Dedifferentiated amniotic fluid mesenchymal stem cell (primary cell): ENCODE results near the gene CAPG.
"Not testable (repeated sequence)": the region's sequence is repeated elsewhere in the genome, so short reads cannot be mapped to it uniquely, and the experiment has no call there.

ENCODE experiments used
- DNase-seq: peaks from one replicate; pipeline ENCODE4 v3.0.0-alpha.2; 2016; ENCODE audit errors: extremely low spot score

The CAPG gene

DNA sequence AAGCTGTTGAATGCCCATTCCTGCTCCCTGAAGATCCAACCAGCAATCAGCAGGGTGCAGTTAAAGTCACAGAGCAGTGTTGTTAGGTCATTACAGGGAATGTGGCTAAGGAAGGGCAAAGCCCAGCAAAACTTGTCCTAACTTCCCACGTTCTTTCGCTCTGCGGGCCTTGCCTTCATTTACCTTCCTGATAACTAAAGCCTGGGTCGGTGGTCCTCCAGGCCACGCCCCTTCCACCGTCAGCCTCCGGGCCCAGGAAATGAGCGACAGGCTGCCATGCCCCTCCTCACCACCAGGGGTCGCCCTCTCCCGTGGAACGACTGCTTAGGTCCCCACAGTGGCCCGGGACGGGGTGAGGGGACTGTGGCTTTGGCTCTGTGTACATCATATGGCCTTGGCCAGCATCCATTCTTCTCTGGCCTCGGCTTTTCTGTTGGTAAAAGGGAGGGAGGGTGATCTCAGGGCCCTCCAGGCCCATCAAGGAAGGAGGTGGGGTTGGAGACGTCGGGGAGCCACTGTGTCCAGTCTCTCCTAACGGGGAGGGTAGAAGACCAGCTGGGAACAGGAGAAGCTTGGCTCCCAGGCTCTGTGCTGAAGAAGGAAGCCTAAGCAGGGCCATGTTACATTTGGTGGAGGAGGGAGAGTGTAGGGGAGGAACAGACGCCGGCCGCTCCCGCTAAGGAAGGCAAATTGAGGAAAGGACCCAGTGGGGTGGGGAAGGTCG, 10.5 kb upstream of the CAPG start:
- DNase-seq: peak; percentile 41

DNA sequence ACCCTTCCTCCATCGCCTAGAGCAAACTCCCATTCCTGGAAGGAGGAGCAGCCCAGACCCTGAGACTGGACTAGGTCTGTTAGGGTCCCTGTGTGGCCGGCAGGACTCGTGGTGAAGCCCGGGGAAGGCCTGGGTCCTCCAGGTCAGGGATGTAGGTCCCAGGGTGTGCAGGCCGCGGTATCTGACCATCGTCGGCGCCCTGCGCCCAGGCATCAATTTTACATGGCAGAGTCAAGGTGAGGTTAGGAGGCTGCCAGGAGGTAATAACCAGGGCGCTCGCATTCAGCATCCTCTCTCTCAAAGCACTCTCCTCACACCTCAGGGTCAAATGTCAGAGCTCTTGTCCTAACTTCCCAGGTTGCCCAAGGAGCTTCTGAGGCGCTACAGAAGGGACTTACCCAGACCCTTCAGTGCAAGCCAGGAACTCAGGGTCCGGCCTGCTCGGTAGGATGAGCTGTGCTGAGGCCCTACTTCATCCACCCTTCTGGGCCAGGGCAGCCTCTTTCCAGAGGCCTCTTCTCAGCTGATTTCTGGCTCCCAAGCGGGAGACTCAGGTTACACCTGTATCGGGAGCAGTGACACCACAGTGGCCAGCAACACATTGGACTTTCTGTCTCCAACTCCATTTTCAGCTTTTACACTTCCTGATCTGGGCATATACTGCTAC, 9.0 kb upstream of the CAPG start:
- DNase-seq: no peak

DNA sequence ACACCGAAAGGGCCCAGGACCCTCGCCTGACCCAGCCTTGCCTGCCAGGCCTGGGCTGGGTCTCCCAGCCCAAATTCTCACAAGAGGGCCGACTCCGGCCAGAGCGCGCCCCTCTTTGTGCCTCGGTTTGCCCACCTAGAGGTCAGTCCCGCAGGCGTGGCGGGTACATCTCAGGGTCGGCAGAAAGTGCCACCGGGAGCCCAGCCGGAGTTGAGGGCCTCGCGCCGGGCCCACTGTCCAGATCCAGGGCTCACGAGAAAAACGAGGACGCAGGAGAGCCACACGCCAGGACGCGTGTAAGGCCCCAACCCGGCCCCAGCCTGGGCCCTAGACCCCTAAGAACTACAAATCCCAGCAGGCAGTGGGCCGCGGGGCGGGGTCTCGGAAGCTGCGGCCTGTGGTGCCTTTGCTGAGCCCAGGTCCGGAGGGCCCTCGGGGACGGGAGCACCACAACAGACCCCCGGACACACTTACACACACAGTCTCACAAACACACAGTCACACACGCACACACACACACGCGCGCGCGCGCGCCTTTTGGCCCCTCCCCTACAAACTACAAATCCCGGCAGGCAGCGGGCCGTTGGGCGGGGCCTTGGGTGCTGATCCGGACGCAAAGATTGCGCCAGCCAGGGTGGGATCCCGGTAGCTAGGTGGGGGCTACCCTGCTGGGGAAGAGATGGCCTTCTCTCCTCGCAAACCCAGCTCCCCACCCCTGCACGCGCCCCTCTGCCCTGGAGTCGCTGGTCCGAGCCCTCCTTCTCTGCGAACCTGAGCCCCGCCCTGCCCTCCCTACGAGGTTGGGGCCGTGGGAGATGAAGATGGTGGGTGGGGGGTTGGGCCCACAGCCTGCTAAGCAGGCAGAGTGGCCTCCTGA, 8.2 kb upstream of the CAPG start, which contains the start of gene SH2D6:
Gene SH2D6, plus strand, starts transcription at position 583 of the 877 bp plus-strand sequence. CDS start 10,752 bp downstream, outside the sequence.
- peak; percentile 71 for DNase-seq

DNA sequence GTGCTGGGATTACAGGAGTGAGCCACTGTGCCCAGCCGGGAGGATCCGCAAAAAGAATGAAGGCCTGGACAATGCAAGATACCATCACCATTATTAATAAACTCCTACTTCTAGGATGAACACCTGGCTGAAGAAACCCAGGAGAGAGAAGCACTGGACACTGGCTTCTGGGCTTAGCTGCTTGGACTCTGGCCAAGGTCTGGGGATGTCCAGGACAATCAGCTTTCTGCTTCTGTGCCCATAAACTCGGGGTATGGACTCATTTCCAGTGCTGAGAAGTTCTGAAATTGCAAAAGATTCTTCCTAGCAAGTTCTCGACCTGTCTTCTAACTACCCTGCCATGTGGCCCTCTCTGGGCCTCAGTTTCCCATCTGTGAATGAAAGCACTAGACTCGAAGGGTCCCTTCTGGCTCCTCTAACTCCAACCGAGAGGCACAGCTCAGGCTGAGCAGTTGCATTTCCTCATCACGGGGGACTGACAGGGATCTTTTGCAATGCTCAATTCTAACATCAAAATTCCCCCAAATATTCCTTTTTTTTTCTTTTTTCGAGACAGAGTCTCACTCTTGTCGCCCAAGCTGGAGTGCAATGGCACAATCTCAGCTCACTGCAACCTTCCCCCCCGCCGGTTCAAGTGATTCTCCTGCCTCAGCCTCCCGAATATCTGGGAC, 5.9 kb upstream of the CAPG start:
- no peak for DNase-seq

DNA sequence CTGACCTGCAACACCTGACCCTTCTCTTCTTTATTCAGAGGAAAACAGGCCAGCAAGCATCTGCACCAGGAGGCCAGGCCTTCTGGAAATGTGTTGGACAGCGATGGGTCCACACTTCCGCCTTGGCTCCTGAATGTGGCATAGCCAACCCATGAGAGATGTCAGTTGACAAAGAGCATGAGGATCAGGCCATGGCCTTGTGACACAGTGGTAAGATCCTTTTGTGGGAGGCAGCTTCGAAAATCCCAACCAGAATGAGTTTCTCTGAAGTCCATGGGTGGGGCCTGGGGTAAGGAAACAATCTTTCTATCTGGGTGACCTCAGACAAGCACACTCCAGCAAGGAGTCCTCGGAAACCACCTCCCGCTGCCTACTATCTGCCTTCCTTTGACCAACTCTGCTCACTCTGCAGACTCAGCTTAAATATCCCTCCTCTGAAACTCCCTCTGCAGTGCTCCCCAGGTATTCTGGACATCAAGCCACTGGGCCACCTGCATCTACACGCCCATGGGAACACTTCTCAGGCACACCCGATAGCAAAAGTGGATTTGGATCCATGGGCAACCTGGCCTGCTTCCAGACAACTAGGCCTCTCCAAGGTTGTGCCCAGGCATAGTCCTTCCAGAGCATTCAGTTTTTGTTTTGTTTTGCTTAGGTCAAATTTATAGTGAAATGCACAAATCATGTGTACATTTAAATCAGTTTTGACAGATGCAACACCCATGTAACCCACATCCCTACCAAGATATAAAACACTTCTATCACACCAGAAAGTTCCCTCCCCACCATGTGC, 4.8 kb upstream of the CAPG start:
- DNase-seq: no peak

DNA sequence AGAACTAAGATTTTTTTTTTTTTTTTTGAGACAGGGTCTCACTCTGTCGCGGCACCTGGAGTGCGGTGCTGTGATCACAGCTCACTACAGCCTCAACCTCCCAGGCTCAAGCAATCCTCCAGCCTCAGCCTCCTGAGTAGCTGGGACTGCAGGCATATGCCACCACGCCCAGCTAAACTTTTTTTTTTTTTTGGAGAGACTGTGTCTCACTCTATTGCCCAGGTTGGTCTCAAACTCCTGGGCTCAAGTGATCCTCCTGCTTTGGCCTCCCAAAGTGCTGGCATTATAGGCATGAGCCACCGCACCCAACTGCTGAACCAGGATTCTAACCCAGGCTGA, 4.2 kb upstream of the CAPG start:
- not testable (repeated sequence) for DNase-seq

DNA sequence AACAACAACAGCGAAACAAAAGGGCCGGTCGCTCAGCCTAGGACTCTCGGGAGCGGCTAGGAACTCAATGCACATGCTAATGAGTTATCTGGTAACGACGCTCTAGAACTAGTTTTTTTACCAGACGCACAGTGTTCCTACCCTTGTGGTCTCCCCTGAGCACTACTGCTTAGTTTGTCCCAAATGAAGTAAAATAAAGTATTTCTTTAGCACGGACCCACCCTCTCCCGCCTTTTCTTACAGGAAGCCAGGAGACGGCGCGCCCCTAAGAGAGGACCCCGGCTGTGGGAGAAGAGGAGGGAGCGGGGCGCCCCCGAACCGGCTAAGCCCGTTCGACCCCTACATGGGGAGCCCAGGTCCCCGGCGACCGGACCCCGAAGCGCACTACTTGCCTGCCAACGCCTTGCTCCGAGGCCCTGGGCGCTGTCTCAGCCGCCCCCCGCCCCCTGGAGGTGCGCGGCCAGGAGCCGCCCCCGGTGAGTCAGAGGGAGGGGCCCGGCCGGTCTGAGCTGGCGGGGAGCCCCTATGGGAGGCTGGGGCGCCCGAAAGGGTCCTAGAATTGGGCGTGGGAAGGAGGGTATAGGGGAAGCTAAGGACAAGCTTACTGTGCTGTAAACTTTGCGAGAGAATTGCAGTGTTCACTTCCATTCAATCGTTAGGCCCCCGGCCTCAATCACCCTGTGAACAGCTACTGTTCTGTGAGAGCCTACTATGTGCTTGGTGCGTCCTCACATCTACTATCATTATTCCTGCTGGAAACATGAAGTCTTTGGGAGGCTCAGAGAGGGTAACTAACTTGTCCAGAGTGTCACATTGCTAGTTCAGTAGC, 3.6 kb upstream of the CAPG start:
- DNase-seq: peak; percentile 48

DNA sequence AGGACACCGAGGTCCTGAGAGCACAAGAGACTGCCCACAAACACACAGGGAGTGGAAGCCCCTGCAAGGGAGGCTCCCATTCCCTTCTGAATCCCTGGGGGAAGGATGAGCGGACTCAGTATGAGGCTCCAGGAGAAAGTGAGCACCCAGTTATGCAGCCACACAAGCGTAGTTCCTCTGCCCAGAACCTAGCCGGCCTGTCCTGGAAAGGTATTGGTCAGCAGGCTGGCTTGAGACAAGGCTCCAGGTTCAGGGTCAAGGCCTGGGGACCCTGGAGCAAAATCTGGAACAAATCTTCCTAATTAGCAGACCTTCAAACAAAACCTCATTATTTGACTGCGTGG, 1.2 kb upstream of the CAPG start:
- DNase-seq: no peak

DNA sequence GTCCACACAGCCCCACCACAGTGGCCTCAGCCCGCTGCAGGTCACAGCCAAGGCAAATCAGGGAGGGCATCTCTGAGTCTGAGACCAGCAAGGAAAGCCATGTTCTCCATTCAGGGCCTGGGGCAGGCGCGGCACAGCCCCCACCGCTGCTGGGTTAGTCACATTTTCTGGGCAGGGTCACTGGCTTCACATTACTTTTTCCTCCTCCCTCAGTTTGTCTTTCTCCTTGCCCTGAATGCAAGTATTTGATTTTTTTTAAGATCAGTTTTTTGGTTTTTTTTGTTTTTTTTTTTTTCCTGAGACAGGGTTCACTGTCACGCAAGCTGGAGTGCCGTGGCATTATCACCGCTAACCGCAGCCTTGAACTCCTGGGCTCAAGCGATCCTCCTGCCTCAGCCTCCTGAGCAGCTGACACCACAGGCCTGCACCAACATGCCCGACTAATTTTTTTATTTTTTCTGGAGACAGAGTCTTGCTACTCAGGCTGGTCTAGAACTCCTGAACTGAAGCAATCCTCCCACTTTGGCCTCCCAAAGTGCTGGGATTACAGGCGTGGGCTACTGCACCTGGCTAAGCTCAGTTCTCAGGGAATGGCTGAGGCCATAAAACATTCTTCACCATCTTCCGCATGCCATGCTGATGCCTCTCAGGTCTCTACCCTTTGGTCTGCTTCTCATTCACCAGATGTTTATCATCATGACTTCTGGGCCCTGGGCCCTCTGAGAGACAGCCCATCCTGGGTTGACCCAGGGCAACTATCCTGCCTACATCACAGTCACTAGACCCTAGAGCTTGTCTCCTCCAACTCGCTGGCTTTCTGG, 628 bp upstream of the CAPG start:
- DNase-seq: no peak

DNA sequence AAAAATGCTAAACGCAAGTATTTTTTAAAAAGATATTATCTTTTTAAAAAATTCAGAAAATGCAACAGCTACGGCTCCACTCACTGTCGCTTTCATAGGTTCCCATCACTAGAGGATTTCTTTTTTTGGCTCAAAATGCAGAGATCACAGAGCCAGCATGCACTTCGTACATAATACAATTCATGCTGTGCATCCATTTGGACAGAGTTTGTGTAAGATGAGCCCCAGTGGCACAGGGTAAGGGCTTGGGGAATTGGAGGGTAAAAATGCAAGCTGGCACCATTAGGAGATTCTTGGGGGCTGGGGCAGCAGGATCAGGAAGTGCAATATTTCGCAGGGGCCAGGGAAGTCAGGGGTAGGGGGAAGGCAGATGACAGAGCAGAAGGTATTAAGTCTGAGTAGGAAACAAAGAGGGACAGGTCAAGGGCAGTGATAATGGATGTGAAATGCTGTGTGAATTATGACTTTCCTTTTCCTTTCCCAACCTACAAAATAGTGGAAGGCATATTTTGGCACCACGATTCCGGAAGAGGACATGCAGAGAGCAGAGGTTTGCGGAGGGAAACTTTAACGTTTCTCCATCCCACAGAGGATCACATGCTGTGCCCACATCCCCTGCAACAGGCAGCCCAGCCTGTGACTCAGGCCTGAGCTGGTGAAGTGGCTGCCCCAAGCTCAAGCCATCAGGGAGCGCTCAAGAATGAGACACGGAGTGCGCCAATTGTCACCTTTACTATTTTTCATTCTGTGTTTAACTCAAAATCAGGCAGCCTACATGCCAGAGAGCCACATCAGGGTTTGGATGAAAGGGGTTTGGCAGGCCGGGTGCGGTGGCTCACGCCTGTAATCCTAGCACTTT, 4.7 kb downstream of the CAPG start:
- no peak for DNase-seq

DNA sequence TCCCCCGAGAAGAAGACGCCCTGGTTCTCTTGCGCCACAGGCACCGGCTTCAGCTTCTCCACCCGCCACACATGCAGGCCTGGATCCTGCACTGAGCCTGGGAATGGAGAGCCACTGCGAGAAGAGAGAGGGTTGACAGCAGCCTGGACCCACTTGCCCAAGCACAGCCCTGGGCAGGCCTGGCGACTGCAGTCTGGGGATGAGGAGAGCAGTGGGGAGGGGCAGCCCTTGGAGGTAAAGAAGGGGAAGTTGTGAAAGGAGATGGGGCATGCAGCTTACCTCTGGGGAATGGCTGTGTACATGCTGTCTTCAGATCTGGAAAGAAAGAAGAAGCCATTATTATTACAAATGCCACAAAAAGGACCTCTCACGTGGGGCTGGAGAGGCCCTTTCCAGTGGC, 8.3 kb downstream of the CAPG start:
- DNase-seq: no peak

DNA sequence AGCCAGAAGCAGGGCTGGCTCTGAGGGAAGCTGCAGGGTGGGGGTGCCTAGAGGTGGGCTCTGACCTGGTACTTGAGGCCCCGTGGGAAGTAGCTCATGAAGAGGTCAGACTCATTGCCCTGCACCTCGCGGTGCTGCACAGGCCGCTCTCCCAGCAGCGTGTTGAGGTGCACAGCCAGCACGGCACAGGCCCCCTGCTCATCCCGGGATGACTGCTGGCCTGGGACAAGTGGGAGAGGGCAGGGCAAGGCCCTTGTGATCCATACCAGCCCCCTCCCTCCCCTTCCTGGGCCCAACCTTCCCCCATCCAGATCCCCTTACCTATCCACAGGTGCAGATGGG, 8.7 kb downstream of the CAPG start:
- DNase-seq: no peak

DNA sequence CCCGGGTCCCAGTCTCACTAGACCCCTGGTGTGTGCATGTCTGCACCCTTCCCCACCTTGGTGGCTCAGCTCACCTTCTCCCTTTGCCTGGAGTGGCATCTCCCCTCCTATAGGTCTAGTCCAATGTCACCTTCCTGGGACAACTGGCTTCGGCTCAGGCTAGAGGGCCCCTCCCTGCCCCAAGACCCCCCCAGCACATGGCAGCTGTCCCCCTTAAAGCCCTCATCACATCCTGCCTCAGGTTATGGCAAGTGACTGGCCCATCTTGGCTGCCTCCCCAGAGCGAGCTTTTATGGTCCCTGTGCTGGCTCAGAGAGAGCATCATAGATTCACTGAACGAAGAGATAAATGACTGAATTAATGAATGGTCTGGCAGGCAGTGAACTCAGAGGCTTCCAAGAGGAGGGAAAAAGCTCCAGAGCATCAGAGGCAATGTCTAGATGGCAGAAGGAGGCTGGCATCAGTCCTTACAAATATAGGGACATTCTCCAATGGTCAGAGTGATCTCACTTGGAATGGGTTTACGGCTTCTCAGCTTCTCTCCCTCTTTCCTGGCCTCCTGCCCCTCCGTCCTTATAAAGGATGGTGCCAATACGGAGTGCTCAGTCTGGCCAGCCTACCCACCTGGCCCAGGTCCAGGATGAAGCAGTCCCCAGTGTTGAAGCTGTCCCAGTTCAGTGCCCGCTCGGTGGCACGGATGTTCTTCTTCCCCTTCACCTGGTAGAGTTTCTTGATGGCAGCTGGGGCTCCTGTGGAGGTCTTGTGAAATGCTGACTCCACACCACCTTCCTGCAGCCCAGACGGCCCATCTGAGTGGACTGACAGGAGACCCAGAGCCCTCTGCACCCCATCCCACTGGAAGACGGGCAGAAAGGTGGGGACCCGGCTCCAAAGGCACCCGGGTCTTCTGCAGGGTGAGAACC, 9.4 kb downstream of the CAPG start:
- DNase-seq: no peak

DNA sequence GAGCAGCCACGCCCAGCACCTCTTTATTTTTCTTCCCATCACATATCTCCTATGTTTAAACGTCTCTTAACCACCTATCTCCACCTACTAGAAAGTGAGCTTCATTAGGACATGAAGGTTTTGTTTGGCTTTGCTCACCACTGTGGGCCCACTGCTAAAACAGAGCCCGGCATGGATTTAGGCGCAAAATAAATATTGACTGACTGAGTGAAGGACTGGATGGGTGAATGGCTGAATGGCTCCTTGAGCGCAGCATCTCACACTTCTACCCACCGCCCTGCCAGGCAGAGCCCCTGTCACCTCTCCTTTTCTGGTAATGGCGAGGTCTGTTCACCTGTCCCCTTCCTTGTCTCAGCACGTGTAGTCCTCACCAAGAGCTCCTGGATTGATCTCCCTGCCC, 10.1 kb downstream of the CAPG start:
- DNase-seq: no peak

DNA sequence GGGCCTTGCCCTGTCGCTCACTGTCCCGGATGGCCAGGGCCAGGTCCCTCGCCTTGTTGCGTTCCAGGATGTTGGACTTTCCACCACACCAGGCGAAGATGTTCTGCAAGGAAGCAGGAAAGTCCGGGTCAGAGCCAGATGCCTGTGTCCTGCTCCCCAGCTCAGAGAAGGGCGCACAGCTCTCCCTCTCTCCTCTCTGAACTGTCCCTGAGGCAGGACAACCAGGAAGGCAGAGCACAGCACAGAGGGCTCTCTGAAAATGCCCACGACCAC, 11.0 kb downstream of the CAPG start:
- no peak for DNase-seq

DNA sequence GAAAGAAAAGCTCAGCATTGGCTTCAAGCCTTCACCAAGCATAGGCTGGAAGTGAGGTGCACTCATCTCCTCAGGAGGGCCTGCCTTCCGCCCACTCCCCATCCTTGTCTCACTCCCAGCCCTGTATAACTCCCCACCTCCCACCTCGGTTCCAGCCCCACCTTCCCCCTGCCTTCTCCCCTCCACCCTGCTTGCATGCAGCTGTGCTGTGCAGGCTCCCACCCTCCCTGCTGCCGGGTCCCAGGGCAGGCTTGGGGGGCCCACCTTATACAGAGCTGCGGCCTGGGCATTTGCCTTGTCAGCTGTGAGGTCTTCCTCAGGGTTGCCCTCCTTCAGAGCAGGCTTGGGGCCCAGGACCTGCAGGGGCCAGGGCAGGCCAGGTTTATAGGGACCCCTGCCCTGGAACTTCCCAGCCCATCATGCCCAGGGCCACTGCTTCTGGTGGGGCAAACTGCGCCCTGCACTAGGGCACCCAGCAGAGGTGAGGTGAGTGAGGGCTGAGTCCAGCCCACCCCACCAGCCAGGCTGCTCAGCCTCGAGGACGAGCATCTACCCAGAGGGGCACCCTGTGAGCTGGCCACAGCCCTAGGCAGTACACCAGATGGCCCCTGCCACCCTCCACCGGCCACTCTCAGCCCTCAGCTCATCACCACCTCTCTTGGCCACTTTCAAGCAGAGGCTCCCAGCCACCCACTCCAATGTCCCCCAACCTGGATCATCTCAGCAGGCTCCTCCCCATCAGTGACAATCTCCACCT, 11.6 kb downstream of the CAPG start:
- DNase-seq: no peak

DNA sequence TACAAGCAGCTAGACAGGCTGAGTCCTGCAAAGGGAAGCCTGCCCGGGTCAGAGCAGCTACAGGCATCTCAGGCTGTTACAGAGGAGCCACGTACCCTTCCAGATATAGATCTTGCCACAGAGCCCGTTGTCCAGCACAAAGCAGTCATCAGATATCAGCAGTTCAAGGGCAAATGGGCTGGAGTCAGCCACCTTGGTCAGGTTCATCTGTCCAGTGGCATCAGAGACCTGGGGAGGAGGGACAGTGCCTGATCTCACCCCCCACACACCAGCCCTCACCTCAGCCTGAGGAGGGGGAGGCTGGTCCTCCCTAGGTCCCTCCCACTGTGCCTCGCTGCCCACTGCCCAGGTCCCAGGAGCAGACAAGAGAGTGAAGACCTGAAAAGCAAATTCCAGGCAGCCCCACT, 12.2 kb downstream of the CAPG start:
- no peak for DNase-seq
